Embryonic facial prominence (tissue), 1 donor: ENCODE results near the gene FAM107A.
A peak's percentile ranks its signal among the peaks of the same experiment; 100 is the strongest.
"Not testable (repeated sequence)": the region's sequence is repeated elsewhere in the genome, so short reads cannot be mapped to it uniquely, and the experiment has no call there.

Source experiments
- DNase-seq: peaks from one replicate; pipeline ENCODE4 v3.0.0-alpha.2; 2016; ENCODE audit errors: extremely low spot score

Gene FAM107A

DNA sequence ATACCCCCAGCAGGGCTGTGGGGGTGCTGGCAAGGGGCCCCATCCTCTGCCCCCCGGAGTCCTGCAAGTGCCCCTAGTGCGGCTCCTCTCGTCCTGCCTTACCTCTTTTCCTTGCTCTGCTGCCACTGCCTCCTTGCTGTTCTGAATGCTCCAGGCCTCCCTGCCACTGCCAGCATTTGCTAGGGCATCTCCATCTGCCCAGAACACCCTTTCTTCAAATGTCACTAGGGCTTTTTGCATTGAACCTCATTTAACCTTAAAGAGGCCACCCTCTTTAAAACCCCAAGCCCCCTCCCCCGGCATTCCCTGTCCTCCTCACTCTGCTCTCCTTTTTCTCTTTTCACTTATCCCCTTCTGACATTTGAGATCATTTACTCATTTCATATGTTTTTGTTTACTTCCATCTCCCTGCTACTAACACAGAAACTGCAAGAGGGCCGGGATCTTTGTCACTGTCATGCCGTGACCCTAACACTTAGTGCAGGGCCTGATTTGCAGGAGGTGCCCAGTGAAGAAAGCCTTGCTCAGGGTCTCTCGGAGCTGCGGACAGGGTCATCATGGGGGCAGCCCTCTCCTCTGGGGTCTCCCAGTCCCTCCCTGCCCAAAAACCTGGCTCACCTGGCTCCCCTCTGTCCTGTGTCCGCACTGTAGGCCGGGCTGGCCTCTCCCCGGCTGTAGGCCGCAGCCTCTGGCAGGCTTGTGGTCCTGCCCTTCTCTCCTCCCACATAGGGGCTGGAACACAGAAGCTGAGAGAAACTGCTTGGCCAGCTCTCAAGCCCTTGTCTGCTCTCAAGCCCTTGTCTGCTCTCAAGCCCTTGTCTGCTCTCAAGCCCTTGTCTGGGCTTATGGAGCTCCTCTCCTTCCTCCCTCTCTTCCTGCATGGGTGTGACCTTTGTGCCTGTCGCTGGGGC, 40.4 kb downstream of the FAM107A start, which contains the start of gene ACOX2:
Gene ACOX2, minus strand, starts transcription at position 690 of the 911 bp plus-strand sequence. CDS start 2,084 bp downstream, outside the sequence.
- no peak for DNase-seq

DNA sequence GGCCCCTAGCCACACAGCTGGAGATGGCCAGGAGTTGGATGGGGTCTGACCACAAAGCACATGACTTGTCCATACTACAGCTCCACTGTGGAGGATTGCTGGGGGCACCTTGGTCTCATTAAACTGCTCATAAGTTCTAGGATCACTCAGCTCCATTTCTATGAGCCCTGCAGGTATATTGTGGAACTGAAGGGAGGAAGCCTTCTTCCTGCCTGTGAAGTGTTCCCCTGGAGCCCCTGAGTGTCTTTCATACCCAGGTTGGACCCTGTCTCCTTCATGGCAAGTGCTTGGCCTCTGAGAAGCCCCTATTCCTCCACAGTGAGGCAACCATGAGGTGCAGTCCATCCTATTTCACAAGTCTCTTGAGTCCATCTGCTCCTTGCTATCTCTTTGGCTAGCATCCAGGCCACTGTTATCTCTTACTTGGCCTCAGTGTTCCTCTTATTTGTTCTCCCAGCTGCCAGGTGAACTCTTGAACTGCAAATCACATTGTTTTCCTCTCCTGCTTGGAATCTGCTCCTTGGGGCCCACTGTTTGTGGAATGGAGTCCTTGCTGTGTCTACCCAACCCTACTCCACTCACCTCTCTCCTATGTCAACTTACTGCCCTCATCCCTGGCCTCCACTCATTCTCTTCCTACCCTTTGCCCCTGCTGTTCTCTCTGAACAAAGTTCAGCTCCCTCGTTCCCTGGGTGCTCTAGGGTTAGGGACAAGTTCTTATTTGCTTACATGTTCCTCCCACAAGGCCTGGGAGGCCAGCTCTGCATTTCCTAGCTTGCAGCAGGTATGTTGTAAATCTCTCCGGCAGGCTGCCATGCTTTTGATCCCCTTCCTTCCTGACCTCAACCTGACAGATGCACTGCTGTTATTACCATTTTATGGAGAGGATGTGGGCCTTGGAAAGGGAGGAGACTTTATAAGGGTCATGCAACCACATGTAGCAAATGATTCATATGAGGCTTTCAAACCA, 41.4 kb downstream of the FAM107A start:
- DNase-seq: no peak

DNA sequence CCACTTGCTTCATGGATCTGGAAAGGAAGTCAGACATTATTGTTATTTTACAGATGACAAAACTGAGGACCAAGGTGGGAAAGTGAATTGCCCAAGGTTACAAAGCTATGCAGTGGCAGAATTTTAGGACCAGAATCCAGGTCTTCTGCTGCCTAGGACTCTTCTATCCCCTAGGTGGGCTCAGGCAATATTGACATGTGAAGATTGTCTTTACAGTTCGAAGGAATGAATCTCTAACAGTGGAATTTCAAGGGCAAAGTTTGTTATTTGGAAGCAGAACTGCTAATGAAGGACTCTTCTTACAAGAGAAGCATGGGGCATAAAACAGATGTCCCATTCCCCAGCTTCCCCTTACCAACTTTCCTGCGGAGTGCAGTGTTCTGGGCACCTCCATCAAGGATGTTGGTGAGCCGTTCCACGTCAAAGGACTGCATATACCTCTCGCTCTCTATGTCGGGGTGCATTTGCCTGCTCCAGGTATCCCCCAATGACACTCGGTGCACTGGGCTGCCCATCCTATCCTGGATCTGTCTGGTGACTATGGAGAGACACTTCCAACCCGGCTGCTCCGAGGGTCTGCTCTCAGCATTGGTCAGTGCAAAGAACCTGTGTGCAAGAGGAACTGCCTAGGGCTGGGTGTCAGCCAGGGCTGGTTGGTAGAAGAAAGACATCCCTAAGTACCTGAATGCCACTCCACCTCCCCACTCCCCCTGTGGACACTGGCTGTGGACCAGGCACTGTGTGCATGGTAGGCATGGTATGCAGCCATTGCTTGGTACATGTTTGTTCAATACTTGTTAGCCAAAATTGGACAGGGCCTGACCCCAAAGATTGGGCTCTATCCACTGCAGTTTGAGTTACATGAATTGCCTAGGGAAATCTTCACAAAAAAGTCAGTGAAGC, 42.3 kb downstream of the FAM107A start:
- DNase-seq: no peak

DNA sequence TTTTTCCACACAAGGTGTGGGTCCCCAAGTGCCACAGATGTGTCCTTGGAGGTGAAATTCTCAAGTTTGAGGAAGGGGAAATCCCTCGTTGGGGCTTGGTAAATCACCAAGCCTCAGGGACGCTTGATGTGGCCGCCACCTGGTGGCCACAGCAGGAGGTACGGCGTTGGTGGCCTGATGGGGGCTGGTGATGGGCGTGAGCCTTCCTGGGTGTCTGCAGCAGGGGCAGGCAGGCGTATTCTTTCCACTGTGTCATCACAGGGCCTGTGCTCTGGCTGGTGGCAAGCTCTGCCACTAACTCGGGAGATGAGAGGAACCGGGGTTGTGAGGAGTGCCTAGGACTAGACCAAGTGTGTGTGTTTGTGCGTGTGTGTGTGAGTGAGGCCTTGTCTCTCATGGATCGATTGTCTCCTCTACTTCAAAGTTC, 44.4 kb downstream of the FAM107A start:
- peak; percentile 25 for DNase-seq

DNA sequence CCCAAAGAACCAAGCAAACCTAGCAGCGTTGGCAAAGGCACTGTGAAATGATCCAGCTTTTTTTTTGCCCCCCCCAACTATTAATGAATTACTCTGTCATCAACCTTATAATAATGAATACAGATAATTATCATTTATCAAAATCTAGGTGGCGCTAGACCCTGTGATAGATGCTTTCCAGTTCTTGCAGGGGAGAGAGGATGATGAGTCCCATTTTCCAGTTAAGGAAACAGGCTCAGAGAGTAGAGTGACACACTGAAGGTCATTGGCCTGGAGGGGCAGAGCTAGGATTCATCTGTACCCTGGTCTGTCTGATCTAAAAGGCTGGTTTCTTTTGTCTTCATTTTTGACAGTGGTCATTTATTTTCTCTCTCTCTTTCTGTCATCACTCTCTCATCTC, 45.2 kb downstream of the FAM107A start:
- no peak for DNase-seq

DNA sequence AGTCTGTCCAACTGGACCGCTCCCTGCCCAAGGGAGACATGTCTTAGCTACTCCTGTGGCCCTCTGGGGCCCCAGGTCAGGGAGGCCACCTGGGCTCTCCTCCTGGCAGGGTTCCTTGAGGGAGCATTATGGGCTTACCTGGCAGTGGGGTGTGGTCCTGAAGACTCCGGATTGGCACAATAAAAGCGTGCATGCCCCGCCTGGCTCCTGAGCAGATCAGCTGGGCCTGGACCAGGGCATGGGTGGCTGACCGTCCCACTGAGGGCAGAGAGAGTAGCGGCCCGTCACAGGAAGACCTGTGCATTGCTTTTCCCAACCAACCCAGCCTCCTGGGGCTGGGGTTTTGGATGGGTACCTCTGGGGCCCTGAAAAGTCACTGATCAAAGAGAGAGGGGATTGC, 45.6 kb downstream of the FAM107A start:
- no peak for DNase-seq

DNA sequence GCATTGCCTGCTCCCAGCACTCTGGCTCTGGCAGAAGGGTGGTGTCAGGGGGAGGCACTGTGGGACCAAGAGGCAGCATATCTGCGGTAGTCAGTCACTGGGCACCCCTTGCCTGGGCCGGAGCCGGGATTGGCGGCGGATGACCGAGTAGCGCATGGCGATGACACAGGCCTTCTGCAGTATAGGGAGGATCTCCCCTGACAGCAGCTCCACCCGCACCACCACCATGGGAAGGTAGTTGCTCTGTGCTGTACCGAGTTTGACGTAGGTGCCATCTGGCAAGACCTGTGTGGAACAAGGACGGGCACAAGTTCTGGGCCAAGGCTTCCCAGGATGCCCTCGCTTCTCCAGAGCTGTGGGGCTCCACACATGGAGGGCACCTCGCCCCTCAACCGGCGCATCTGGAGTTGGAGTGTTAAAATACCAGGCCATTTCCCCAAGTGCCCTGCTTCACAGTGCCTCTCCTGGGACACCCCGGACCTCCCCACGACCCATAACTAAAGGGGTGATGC, 46.8 kb downstream of the FAM107A start:
- no peak for DNase-seq

DNA sequence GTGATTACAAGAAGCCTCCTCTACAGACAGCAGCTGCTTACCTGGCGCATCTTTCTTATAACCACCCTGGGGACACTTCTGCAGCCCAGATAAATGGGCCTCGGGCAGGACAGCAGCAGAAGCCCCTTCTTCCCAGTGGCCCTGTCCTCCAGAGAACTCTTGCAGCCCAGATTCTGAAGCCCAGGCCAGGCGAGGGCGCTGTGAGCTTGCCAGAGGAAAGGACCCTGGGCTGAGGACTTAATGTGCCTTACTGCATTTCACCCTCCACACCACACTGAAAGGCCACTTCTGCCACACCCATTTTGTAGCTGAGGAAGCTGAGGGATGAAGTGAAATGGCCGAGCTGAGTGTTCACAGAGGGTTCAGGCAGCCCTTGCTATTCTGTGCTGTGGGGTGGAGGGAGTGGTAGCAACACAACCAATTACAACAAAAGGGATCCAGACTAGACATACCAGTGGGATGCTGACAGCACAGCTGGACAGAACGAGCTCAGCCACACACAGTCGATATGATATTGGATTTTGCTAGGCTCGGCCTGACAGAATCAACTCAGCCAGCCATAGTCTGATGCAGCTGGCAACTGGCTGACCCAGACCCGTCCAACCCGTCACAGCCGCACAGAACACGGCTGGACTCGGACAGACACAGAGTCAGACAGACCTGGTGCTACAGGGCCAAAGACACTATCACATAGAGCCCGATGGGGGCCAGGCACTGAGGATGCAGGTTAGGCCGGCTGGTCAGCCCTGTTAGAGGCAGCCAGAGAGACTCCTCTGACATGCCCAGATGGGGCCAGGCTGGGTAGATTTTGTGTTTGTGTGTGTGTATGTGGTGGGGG, 47.5 kb downstream of the FAM107A start:
- no peak for DNase-seq

DNA sequence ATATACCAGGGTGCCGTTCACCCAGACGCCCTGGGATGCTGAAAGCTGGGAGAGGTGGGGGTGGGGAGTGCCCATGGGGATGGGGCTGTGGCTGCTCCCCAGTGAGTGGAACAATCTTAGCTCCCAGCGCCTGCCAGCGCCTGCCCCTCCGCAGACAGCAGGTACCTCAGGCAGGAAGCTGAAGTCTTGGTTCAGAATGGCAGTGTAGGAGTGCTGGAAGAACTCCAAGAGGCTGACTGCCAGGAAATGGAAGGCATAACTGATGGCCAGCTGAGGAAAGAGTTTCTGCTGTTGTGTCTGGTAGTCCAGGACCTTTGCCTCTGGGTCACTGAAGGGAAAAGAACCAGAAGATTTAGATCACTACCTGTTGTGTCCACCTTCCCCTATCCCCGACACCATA, 48.6 kb downstream of the FAM107A start:
- no peak for DNase-seq

DNA sequence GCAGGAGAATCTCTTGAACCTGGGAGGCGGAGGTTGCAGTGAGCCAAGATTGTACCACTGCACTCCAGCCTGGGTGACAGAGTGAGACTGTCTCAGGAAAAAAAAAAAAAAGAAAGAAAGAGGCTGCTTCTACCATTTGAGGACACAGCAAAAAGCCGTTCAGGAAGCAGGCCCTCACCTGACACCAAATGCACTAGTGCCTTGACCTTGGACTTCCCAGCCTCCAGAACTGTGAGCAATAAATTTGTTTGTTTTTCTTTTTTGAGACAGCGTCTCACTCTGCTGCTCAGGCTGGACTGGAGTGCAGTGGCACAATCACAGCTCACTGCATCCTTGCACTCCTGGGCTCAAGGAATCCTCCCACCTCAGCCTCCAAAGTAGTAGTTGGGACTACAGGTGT, 49.8 kb downstream of the FAM107A start:
- DNase-seq: not testable (repeated sequence)

DNA sequence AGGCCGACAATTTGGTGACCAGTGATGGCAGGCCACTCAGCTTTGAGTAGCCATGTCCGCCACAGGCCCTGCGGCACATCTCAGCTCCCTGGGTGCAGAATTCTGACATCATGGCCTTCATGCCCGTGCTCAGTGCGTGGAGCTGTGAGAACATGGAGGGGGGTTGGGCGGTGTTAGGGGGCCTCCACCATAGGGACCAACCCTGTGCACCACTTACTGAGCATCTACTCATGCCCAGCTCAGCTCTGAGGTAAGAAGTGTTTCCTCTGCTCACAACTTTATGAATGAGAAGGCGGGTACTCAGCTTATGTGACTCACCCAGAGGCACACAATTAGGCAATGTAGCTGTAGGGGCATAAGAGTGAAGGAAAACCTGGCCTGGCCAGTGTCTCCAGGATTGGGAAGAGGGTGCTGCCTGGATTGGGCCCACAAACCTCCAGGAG, 50.7 kb downstream of the FAM107A start:
- no peak for DNase-seq

DNA sequence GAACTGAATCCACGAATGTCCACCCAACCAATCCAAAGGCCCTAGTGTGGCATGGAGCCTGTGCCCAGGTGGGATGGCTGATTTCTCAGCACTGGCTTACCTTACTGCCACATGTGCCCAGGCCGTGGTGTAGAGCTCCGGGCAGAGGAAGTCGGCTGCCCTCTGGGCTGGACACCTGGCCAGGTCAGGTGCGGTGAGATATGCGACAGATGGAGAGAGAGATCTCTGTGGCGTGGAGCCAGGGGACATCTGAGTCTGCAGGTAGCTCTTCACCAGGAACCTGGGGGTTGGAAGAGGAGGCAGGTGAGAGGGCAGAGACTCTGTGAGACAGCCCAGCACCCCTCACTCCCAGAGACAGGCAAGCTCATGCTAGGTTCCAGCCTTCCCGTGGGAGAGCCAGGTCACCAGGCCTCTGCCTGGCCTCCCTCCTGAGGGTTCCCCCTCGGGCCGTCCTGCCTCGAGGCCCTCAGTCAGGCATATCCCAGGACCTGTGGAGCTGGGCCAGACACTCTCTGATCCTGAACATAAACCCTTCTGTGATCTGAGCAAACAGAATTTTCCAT, 52.8 kb downstream of the FAM107A start:
- no peak for DNase-seq

DNA sequence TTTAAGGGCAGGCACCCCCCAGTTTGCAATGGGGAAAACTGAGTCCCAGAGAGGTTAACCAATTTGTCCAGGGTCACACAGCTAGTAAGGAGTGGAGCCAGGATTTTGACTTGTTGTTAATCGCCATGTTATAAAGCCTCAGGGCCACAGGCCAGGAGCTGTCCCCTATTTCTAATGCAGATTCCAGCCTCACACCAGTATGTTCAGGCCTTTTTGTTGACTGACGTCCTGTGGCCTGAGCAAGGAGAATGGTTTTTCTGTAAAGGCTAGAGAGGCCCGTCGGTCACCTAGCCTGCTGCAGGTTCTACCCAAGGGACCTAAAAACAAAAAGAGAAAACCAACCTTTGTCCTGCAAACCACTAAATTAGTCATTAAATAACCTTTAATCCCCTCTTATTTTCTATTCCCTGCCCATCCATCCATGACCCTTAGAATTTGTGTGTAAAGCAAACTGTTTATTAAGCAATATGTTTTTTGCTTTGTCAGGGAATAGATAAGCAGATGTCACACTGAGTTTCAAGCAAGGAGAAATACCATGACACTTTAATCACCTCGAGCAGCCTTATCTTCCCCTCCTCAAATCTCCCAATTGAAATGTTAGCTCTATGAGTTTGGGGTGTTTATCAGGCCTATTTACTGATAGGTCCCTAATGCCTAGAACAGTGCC, 54.3 kb downstream of the FAM107A start:
- DNase-seq: no peak

DNA sequence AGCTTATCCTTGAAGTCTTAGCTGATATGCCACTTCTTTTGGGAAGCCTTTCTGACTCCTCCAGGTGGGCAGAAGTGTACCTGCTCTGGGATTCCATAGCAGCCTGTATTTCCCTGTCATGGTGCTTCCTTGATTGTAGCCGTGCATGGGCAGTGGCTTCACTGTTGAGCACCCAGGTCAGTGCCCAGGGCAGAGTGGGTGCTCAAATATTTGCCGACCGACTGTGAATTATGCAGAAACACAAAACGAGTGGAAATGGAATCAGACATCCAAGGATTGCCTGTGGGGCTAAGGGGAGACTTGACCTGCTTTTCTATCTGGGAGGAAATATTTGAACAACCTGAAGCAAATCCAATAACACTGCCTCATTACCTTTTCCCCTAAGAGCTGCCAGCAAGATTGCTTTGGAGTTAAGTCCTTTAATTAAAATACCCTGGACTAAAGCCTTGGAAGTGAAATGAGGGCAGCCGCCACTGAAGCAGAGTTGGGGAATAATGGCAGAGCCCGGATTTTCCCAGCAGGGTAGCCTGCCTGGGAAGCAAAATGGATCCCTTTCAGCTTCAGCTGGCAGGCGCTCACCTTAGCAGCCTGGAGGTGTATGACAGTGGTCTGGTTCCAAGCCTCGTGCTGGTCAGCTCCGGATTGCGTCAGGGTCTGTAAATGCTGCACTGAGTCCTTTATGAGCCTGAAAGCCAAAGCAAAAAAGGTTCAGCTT, 55.1 kb downstream of the FAM107A start:
- DNase-seq: no peak

DNA sequence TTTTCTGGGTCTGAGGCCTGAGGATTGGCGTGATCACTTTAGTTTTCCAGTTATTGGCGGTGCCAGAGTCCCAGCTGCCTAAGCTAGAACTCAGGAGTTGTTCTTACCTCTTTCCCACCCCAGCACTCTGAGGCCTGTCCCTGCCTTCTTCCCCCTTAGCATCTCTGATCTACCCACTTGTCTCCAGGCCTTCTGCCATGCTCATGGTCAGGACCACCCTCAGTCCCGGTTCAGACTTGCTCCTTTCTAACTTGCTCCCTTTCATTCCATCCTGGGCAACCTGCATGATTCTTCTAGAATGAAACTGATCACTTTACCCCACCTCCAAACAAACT, 55.9 kb downstream of the FAM107A start:
- DNase-seq: no peak

DNA sequence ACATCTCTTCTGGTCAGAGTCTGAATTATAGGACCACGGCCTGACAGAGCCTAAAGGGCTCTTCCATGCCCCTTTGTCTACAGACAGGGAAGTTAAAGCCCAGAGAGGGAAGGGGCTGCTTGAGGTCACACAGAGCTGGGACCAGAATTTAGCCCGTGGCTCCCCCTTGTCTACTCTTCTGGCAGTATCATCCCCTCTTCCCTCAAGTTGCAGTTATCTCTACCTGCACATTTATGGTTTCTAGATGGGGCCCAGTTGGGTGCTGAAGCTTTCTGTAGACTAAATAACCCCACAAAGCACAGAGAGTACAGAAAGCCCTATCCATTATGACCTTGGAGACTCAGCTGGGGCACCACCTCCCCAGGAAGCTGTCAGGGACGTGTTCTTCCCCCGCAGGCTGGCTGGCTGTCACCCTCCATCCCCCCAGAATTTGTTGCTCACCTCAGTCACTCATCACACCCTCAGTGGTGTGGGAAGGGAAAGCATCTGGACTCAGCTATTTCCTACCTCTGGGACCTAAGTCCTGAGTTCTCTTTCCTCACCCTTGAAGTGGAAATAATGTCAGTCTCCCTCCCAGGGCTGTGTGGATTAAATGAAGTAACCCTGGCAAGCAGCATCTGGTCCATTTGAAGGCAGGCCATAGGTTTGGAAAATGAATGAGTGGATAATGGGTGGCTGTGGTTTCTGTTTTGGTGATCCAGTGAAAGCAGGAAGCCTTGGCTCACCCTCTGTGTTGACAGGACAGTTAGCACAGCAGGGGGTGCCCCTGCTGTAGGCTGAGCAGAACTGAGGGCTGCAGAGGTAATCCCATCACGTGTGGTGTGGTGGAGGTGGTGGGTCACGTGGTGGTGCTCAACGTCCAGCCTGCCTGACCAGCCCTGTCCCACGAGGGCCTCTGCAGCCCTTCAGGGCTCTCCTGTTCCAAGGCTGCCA, 56.5 kb downstream of the FAM107A start:
- DNase-seq: no peak

DNA sequence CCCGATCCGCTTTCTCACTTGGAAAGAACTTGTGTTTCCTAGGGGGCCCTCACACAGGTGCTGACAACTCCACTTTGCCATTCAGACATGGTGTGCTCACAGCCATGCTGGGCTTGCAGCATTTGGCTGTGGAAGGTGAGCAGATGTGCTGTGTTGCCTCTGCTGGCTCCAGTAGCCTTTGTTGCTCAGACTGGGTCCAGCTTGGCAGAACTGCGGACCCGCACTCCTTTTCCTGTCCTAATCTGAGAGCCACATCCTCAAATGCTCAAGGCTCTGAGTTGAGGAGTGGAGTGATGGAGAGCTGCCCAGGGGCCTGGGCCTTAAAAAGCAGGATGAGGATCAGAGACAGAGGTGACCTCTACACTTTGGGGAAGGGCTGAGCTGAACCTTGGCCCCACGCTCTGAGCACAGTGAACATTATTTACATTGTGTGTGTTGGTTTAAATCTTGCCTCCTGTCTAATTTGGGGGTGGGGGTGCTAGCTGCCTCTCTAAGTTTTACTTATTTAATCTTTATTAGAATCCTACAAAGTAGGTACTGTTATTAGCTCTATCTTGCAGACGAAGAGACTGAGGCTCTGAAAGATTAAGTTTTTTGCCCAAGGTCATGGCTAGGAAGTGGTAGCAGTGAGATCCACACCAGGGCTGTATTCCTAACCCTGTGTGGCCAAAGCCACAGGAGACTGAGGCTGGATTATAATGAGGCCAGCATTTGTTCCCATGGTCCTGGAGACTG, 57.4 kb downstream of the FAM107A start:
- DNase-seq: no peak
